HG03064 (cell line): ENCODE data around the gene ADAT2.

ENCODE experiments used
- ATAC-seq: cut with Tn5 transposase; IDR thresholded peaks from one replicate; pipeline ENCODE4 v1.9.1; 2021; ENCODE audit warnings: low read depth; ENCODE audit not compliant: unreplicated experiment

Gene ADAT2

DNA sequence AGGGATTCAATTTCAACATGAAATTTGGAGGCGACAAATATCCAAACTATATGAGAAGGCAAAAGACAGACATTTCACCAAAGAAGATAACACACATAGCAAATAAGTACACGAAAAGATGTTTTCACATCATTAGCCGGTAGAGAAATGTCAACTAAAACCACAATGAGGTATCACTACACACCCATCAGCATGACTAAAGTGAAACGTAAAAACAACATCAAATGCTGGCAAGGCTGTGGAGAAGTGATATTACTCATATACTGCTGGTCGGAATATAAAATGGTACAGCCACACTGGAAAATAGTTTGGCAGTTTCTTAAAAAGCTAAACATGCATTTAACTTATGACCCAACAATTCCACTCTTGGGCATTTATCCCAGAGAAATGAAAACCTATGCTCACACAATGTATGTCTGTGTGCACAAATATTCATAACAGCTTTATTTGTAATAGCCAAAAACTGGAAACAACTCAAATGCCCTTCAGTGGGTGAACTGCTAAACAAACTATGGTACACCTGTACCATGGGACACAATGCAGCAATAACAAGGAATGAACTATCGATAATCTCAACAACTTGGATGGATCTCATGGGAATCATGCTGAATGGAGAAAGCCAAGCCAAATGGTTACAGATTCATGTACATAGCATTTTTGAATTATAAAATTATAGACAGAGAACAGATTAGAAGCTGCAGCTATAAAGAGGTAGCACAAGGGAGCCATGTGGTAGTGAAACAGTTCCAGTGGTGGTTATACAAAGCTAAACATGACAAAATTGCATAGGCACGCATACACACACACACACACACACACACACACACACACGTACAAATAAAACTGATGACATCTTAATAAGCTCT, 8.6 kb downstream of the ADAT2 start:
- no peak for ATAC-seq

- no peak for ATAC-seq
These were observed 9.5 kb downstream of the ADAT2 start for GRCh38 chr6:143441010-143441409.

DNA sequence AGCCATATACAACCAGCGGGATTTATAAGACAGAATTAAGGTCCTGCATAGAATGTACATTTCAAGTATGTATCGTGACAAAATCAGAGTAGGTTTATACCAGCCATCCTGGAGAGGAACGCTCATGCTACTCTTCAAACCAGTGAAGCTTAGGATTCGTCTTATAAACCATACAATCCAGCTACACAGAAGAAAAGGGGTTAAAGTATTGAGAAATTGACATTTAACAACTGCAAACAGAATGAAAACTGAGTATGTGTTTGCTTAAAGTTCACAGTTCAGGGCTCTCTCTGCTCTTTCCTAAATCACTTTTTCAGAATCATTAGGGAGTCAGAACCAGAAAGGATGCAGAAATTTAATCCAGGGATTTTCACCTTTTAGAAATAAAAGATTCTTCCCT, 17.9 kb downstream of the ADAT2 start:
- no peak for ATAC-seq

DNA sequence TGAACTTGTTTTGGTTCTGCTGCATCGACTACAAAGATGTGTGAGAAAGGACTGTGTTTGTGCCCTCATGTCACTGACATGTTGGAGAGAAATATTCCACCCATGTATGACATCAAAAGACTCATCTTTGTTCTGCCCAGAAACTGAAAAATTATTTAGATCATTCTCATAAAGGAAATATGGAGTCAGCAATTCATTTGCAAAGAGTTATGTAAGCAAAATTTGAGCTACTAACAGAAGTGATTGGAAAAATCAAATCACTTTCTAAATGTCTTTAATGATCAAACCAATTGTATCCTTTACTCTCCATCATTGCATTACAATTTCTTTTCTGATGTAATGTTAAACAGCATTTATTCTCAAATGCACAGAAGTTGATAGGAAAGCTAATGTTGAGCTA, 19.3 kb downstream of the ADAT2 start:
- ATAC-seq: no peak

- ATAC-seq: no peak
These were observed 20.5 kb downstream of the ADAT2 start for GRCh38 chr6:143429970-143430369.

GRCh38 chr6:143427109-143427817, 23.2 kb downstream of the ADAT2 start:
- peak; percentile 100 for ATAC-seq

DNA sequence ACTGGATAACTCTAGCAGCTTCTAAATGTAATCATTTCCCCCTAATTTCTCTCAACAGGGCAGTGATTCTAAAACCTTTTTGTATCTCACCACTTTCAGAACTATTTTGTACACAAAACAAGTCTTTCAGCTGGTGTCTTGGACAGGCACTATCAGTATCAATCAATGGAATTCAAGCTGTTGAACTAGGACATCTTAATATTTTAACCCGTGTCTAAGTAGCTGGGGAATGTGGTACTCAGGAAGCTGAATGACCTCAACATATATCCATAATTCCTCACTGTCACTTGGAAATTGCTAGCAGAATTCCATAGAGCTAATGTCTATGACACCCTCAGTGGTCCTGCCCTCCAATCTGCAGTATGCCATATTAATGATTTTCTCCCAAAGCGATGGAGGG, 24.5 kb downstream of the ADAT2 start:
- ATAC-seq: no peak

GRCh38 chr6:143419526-143419925, 31.0 kb downstream of the ADAT2 start:
- ATAC-seq: no peak

DNA sequence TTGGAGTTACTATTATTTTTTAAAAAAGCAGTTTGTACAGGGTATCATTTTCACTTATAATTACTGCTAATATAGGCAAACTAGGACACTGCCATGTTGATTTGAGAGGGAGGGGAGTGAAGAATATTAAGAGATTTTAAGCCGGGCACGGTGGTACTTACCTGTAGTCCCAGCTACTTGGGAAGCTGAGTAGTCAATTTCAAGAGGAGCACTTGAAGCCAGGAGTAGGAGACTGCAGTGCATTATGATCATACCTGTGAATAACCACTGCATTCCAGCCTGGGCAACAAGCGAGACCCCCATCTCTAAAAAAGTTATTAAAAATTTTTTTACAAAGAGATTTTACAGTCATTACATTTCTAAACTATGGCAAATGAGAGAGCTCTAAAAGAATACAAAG, 35.7 kb downstream of the ADAT2 start:
- ATAC-seq: no peak

DNA sequence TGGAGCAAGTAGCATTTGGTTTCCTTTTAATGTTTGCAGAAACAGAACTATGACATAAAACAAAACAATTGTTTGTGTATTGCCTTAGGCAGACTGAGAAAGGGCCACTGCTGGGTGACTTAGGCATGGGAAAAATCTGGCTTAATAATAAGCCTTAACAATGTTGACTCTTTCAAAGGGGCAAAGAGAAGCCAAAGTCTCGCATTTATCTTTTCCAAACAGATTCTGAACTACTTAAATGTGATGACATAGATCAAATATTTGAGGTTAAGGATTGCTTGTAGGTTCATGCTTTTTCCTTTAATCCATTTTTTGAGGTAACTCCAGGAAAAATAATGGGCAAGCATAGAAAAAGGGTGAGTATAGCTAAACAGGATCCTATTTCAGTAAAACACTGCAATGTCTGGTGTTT, 39.6 kb downstream of the ADAT2 start:
- ATAC-seq: no peak

DNA sequence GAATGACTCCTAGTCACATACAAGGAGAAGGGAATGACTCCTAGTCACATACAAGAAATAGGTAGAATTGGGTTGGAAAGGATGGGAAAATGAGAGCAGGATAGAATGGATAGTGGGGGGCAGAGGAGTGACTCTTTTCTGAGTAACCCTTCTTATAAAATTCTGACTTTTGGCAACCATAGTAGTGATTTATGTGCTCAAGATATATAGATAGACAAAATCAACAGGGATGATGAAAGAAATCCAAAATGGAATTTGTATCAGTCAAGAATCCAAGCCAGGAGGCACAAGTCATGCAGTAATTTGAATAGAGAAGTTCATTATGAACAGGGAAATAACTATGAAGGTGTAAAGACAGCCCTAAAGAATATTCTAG, 41.7 kb downstream of the ADAT2 start:
- no peak for ATAC-seq

GRCh38 chr6:143408151-143408786, 42.2 kb downstream of the ADAT2 start:
- ATAC-seq: no peak

GRCh38 chr6:143406673-143407072, 43.8 kb downstream of the ADAT2 start:
- ATAC-seq: no peak

GRCh38 chr6:143405373-143406154, 44.9 kb downstream of the ADAT2 start:
- ATAC-seq: no peak

GRCh38 chr6:143402721-143403336, 47.7 kb downstream of the ADAT2 start:
- no peak for ATAC-seq

GRCh38 chr6:143401636-143402370, 48.7 kb downstream of the ADAT2 start:
- no peak for ATAC-seq

- ATAC-seq: no peak
These were observed 49.4 kb downstream of the ADAT2 start for GRCh38 chr6:143401068-143401446.

- no peak for ATAC-seq
These were observed 50.0 kb downstream of the ADAT2 start for GRCh38 chr6:143400258-143401067.

- no peak for ATAC-seq
These were observed 50.7 kb downstream of the ADAT2 start for GRCh38 chr6:143399775-143400174.
